Parathyroid adenoma (tissue), 2 donors: ENCODE measurements around the gene WASF3.

Experiments used
- H2AFZ ChIP-seq: fragments of 300-600 bp; sonication (generic); one replicate; pipeline ENCODE4 v1.7.0; 2017; ENCODE audit warnings: antibody characterized with exemption, mild to moderate bottlenecking
- H3K27ac ChIP-seq: fragments of 300-600 bp; sonication (generic); one replicate; pipeline ENCODE4 v1.7.0; 2017
- H3K27me3 ChIP-seq: fragments of 300-600 bp; sonication (generic); one replicate; pipeline ENCODE4 v1.7.0; 2017; ENCODE audit warnings: low read length; ENCODE audit not compliant: control insufficient read depth, insufficient read depth
- H3K36me3 ChIP-seq: fragments of 300-600 bp; sonication (generic); one replicate; pipeline ENCODE4 v1.7.0; 2017; ENCODE audit warnings: low read length; ENCODE audit not compliant: control insufficient read depth, insufficient read depth
- H3K4me1 ChIP-seq: fragments of 300-600 bp; sonication (generic); one replicate; pipeline ENCODE4 v1.7.0; 2017; ENCODE audit warnings: control low read depth
- H3K4me2 ChIP-seq: fragments of 300-600 bp; sonication (generic); one replicate; pipeline ENCODE4 v1.7.0; 2017; ENCODE audit warnings: low read length
- H3K4me3 ChIP-seq: fragments of 300-600 bp; sonication (generic); one replicate; pipeline ENCODE4 v1.7.0; 2017; ENCODE audit warnings: low read depth, low read length
- H3K79me2 ChIP-seq: fragments of 300-600 bp; sonication (generic); one replicate; pipeline ENCODE4 v1.7.0; 2017; ENCODE audit warnings: control low read depth
- H3K9ac ChIP-seq: fragments of 300-600 bp; sonication (generic); one replicate; pipeline ENCODE4 v1.7.0; 2017; ENCODE audit warnings: mild to moderate bottlenecking
- H3K9me3 ChIP-seq: fragments of 300-600 bp; sonication (generic); one replicate; pipeline ENCODE4 v1.7.0; 2017; ENCODE audit warnings: low read length; ENCODE audit not compliant: control insufficient read depth
- CTCF ChIP-seq: fragments of 300-600 bp; sonication (generic); IDR thresholded peaks from one replicate; pipeline ENCODE4 v1.7.0; 2017; ENCODE audit warnings: antibody characterized with exemption, mild to moderate bottlenecking
- donor health status: primary hyperparathyroidism.

The WASF3 gene

GRCh38 chr13:26560456-26560855, 3.0 kb downstream of the WASF3 start:
- no peak overlapping the region for H3K27ac ChIP-seq
- H3K27me3 ChIP-seq: no peaks in the 10 kb centered on the region

GRCh38 chr13:26561067-26561466, 3.6 kb downstream of the WASF3 start:
- no peak overlapping the region for H3K4me3 ChIP-seq
- H3K9ac ChIP-seq: no peak overlapping the region
- no peaks in the 10 kb centered on the region for H3K4me1 ChIP-seq
- H3K4me2 ChIP-seq: no peak overlapping the region
- TF ChIP-seq CTCF: no peak
- H3K9me3 ChIP-seq: no peaks in the 10 kb centered on the region
- H3K27me3 ChIP-seq: no peaks in the 10 kb centered on the region
- no peak overlapping the region for H3K27ac ChIP-seq
- H3K79me2 ChIP-seq: peaks cover 12% of the 10 kb centered on the region
- no peak overlapping the region for H2AFZ ChIP-seq
- H3K36me3 ChIP-seq: no peaks in the 10 kb centered on the region

More at GRCh38 chr13:26560456-26560855, 3.0 kb downstream of the WASF3 start:
- Histone ChIP-seq H3K79me2 (peaks cover 12% of the 10 kb centered on the region), H3K4me3 (no peak overlapping the region), H3K9ac (no peak overlapping the region), H3K4me1 (no peaks in the 10 kb centered on the region), H2AFZ (no peak overlapping the region), H3K4me2 (no peak overlapping the region), H3K36me3 (no peaks in the 10 kb centered on the region), H3K9me3 (no peaks in the 10 kb centered on the region)
- TF ChIP-seq CTCF: no peak

- no peaks in the 10 kb centered on the region for H3K27me3 ChIP-seq
- no peak overlapping the region for H3K4me3 ChIP-seq
- no peak for TF ChIP-seq CTCF
- H3K27ac ChIP-seq: no peak overlapping the region
- H3K9me3 ChIP-seq: no peaks in the 10 kb centered on the region
- H3K4me1 ChIP-seq: no peaks in the 10 kb centered on the region
- H3K4me2 ChIP-seq: no peak overlapping the region
- H2AFZ ChIP-seq: no peak overlapping the region
- no peak overlapping the region for H3K9ac ChIP-seq
- peaks cover 12% of the 10 kb centered on the region for H3K79me2 ChIP-seq
- H3K36me3 ChIP-seq: no peaks in the 10 kb centered on the region
These were observed 4.4 kb downstream of the WASF3 start for GRCh38 chr13:26561651-26562511.

GRCh38 chr13:26562512-26562890, 5.0 kb downstream of the WASF3 start:
- Histone ChIP-seq H3K27ac (no peak overlapping the region), H2AFZ (no peak overlapping the region), H3K4me2 (no peak overlapping the region), H3K79me2 (peaks cover 12% of the 10 kb centered on the region), H3K27me3 (no peaks in the 10 kb centered on the region), H3K4me3 (no peak overlapping the region), H3K4me1 (no peaks in the 10 kb centered on the region), H3K36me3 (no peaks in the 10 kb centered on the region), H3K9me3 (no peaks in the 10 kb centered on the region), H3K9ac (no peak overlapping the region)
- no peak for TF ChIP-seq CTCF

GRCh38 chr13:26563713-26564112, 6.2 kb downstream of the WASF3 start:
- Histone ChIP-seq H2AFZ (no peak overlapping the region), H3K27ac (no peak overlapping the region), H3K36me3 (no peaks in the 10 kb centered on the region), H3K4me2 (no peak overlapping the region), H3K9me3 (no peaks in the 10 kb centered on the region), H3K9ac (no peak overlapping the region), H3K27me3 (no peaks in the 10 kb centered on the region), H3K79me2 (peaks cover 16% of the 10 kb centered on the region), H3K4me3 (no peak overlapping the region), H3K4me1 (no peaks in the 10 kb centered on the region)
- TF ChIP-seq CTCF: no peak
